Measurements from ENCODE around the gene FAM177A1. TPM values are rescaled to one million over a fixed set of nuclear protein-coding genes. Genes with fewer than 3 reads are reported as not detected.

The FAM177A1 gene
- total and polyA plus RNA-seq, 2 of the 13 experiments (the other 11 are each of a cell fraction or from before 2014, with no cell fraction given) = 72.9 to 119 TPM

- TF ChIP-seq CSRNP1 (CRISPR knock-in tag; IDR thresholded peaks at IDR 0.05) (no peak), MIER3 (CRISPR knock-in tag; IDR thresholded peaks at IDR 0.05; ENCODE audit: borderline replicate concordance) (peak; percentile 69), ZFP36L1 (CRISPR knock-in tag; IDR thresholded peaks at IDR 0.05) (peak; percentile 95), FUBP1 (CRISPR knock-in tag; IDR thresholded peaks at IDR 0.05; ENCODE audit: borderline replicate concordance) (peak; percentile 90), IRF1 (CRISPR knock-in tag; IDR thresholded peaks at IDR 0.05; ENCODE audit: low read depth) (peak; percentile 80; the same call in 1 of the 2 replicates), SMARCE1 (IDR thresholded peaks at IDR 0.05; ENCODE audit: borderline replicate concordance) (no peak), POLR2AphosphoS2 (IDR thresholded peaks at IDR 0.05; ENCODE audit: low read depth, low read length) (no peak), JUNB (CRISPR knock-in tag; IDR thresholded peaks at IDR 0.05; ENCODE audit: borderline replicate concordance) (peak; percentile 55; the same call in 1 of the 2 replicates), ZNF382 (CRISPR knock-in tag; IDR thresholded peaks at IDR 0.05; ENCODE audit: borderline replicate concordance) (no peak), MYNN (CRISPR knock-in tag; IDR thresholded peaks at IDR 0.05; ENCODE audit: low read depth) (peak; percentile 86; the same call in 1 of the 2 replicates), ZNF710 (CRISPR knock-in tag; IDR thresholded peaks at IDR 0.05; ENCODE audit: borderline replicate concordance) (peak; percentile 84), REST (IDR thresholded peaks at IDR 0.05; ENCODE audit: borderline replicate concordance in 1 of 2, low read depth in 1 of 2, low read length in 2 of 2) (peak in 1 of 2 experiments; percentile 57; a peak in 1 of 4 replicates), FOXO1 (CRISPR knock-in tag; IDR thresholded peaks at IDR 0.05) (peak; percentile 86), SIX1 (CRISPR knock-in tag; IDR thresholded peaks at IDR 0.05; ENCODE audit: borderline replicate concordance) (no peak), RAD51 (IDR thresholded peaks at IDR 0.05; ENCODE audit: borderline replicate concordance) (peak; percentile 98), CBFB (CRISPR knock-in tag; IDR thresholded peaks at IDR 0.05) (peak; percentile 94), NONO (IDR thresholded peaks at IDR 0.05) (no peak), NONO (CRISPR knock-in tag; conservative IDR thresholded peaks at IDR 0.05) (peak; percentile 93), KMT2B (CRISPR knock-in tag; IDR thresholded peaks at IDR 0.05) (peak; percentile 99)
Measured at GRCh38 chr14:35121887-35122695, 76.0 kb downstream of the FAM177A1 start, which contains the start of the genes PPP2R3C and PRORP (continued).
